ENCODE results near the gene OPN1MW3.
"Not testable (repeated sequence)": the region's sequence is repeated elsewhere in the genome, so short reads cannot be mapped to it uniquely, and the experiment has no call there.

GRCh38 chrX:154302998-154303397 lies 45.6 kb downstream of the OPN1MW3 start:
- not testable (repeated sequence) for TF ChIP-seq CTCF (conservative IDR thresholded peaks at IDR 0.05; ENCODE audit: low read length); EZH2phosphoT487 (IDR thresholded peaks at IDR 0.05; ENCODE audit: borderline replicate concordance, low read depth, low read length)
